Testis (tissue), 3 donors: ENCODE measurements around the gene PIGZ. TPM values are rescaled to one million over a fixed set of nuclear protein-coding genes. Genes with fewer than 3 reads are reported as not detected.

Experiments used
- DNase-seq: peaks from one replicate; pipeline ENCODE4 v3.0.0-alpha.2; 2019
- H3K27ac ChIP-seq, 2 donors: fragments of 200-600 bp; sonication (generic); one replicate each; pipeline ENCODE4 v1.5.1; 2019
- H3K27me3 ChIP-seq: fragments of 200-600 bp; sonication (generic); one replicate; pipeline ENCODE4 v1.5.1; 2019
- H3K36me3 ChIP-seq: fragments of 200-600 bp; sonication (generic); one replicate; pipeline ENCODE4 v1.5.1; 2017; ENCODE audit warnings: low read depth; ENCODE audit errors: missing control alignments
- H3K4me1 ChIP-seq: fragments of 200-600 bp; sonication (generic); one replicate; pipeline ENCODE4 v1.5.1; 2019
- H3K4me3 ChIP-seq, 2 donors: fragments of 200-600 bp; sonication (generic); one replicate each; pipeline ENCODE4 v1.5.1; 2017 to 2019
- H3K9me3 ChIP-seq: fragments of 200-600 bp; sonication (generic); one replicate; pipeline ENCODE4 v1.5.1; 2017
- CTCF ChIP-seq, 3 experiments: fragments of 450-650 bp in 2 of 3; fragments of 200-600 bp in 1 of 3; sonication (generic) in 1 of 3; IDR thresholded peaks; one replicate each; pipeline ENCODE4 v1.5.1; 2016 to 2019; ENCODE audit warnings: antibody characterized with exemption in 3 of 3, mild to moderate bottlenecking in 2 of 3, moderate library complexity in 1 of 3
- POLR2A ChIP-seq: fragments of 450-650 bp; IDR thresholded peaks from one replicate; pipeline ENCODE4 v1.6.1; 2017; ENCODE audit warnings: antibody characterized with exemption, mild to moderate bottlenecking, moderate library complexity
- WGBS, 2 donors: methylation state at CpG; one replicate each; pipeline ENCODE4 v1.1.5; 2018; 5-methylcytosine and 5-hydroxymethylcytosine counted together
- intact Hi-C: fragments of 100-400 bp; cut with DNase I; formaldehyde crosslinking; loops from one replicate; pipeline ENCODE4 v1.15.1; 2023; ENCODE audit warnings: low total_unique reads
- polyA plus RNA-seq: library from polyadenylated mRNA; stranded (reverse); fragments of 350-450 nt; fragmentation: Illumina TruSeq; extraction: RNeasy Lipid Tissue Mini Kit (QIAGEN cat#74804); gene quantifications from one replicate; pipeline ENCODE4 v1.2.3, GENCODE V29; 2014; ENCODE audit warnings: low read depth, low replicate concordance; ENCODE audit not compliant: insufficient read depth
- total RNA-seq, 2 donors: library from RNA; depleted of rRNA; stranded (reverse); fragments of >200 nt; gene quantifications; one replicate each; pipeline ENCODE4 v1.2.3, GENCODE V29; 2016

The PIGZ gene
- total and polyA plus RNA-seq, 3 donors from 2014 or later, result 3.0 to 4.5 (median 3.9) TPM

DNA sequence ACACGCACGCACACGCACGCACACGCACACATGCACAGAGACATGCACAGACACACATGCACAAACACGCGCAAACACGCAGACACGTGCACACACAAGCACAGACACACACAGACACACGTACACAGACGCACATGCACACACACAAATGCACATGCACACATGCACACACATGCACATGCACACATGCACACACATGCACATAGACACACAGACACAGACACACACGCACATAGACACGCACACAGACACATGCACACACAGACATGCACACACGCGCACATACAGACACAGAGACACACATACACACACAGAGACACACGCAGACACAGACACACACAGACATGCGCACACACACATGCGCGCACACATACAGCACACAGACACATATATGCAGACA lies 26.4 kb upstream of the PIGZ start:
- no peaks in the 10 kb centered on the region for H3K9me3 ChIP-seq
- H3K4me1 ChIP-seq, result no peaks in the 10 kb centered on the region
- no peak for DNase-seq
- WGBS, 2 donors, result 78 to 89% methylated on average over 18 to 19 of the region's 19 CpGs
- H3K4me3 ChIP-seq, result no peak overlapping the region
- TF ChIP-seq POLR2A (no peak), CTCF (IDR thresholded peaks at IDR 0.05) (no peak)
- no peaks in the 10 kb centered on the region for H3K36me3 ChIP-seq
- no peaks in the 10 kb centered on the region for H3K27me3 ChIP-seq
- H3K27ac ChIP-seq, result no peak overlapping the region
- intact Hi-C loops, result no loop called here

DNA sequence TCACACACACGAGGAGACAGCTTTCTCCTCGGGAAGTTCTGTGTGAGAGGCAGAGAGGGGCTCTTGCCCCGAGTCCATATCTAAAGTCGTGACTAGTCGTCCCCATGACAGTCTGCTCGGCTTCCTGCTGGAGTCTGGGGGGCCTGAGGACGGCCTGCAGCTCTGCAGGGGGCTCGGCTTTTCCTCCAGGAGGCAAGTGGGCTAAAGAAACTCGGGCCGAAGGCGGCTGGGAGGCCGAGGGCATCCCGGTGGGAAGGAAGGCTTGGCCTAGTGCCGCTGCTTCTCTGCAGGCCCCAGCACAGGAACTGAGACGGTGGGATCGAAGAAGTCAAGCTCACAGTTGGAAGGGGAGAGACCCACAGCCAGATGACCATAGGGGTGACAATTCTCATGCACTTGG lies 25.4 kb upstream of the PIGZ start:
- Histone ChIP-seq H3K4me3 (no peak overlapping the region), H3K9me3 (no peaks in the 10 kb centered on the region), H3K36me3 (no peaks in the 10 kb centered on the region), H3K27me3 (no peaks in the 10 kb centered on the region), H3K4me1 (no peaks in the 10 kb centered on the region), H3K27ac (no peak overlapping the region)
- TF ChIP-seq POLR2A, result no peak
- TF ChIP-seq CTCF (IDR thresholded peaks at IDR 0.05), result no peak
- WGBS, 2 donors, result 86% methylated on average over 6 to 16 of the region's 16 CpGs
- intact Hi-C loops, result no loop called here
- DNase-seq, result no peak

- intact Hi-C loops, result no loop called here
- Histone ChIP-seq H3K4me1 (peaks cover 10% of the 10 kb centered on the region), H3K36me3 (no peaks in the 10 kb centered on the region), H3K27me3 (no peaks in the 10 kb centered on the region), H3K4me3 (no peak overlapping the region), H3K27ac (no peak overlapping the region), H3K9me3 (no peaks in the 10 kb centered on the region)
- no peak for TF ChIP-seq POLR2A
- no peak for TF ChIP-seq CTCF (IDR thresholded peaks at IDR 0.05)
- no peak for DNase-seq
- 80 to 90% methylated on average over 10 to 17 of the region's 17 CpGs for WGBS, 2 donors
Observed at GRCh38 chr3:196992461-196993065, 23.9 kb upstream of the PIGZ start.

DNA sequence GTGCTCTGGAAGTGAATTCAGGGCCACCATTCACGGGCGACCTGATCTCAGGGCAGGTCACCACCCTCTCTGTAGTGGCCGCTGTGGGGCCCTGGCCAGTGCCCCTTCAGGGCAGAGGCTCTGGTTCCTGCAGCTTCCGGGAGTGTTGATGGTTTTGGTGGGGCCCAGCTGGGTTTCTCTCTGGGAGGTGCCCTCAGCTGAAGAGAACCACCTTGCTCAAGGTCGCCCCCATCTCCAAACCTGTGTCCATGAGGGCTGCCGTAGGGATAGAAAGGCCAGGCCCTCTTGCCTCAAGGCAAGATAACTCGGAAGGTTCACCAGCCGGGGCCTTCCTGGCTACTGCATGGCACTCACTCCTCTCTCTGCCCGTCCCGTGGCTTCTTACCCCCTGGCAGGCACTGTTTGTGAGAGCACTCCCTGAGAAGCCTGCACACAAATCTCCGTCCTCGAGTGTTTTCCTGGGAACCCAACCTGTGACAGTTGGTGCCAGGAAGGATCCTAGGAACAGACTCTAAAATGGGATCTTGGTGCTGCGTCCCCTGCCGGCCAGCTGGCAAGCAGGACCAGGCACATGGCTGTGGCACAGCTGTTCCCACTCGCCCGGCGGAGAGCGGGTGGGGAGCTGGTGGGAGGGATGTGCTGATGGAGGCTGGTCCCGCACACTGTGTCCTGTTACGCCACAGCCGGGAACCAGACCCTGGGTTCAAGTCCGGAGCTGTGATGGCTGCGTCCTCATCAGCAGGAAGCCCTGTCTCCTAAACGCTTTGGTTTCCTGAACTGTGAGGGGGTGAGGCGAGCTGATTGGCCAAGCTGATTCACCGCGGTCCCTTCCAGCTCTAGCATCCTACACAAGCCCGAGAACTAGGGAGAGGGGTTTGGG lies 23.2 kb upstream of the PIGZ start:
- H3K9me3 ChIP-seq, result no peaks in the 10 kb centered on the region
- no peak for TF ChIP-seq POLR2A
- no peak for TF ChIP-seq CTCF (IDR thresholded peaks at IDR 0.05)
- no peak overlapping the region for H3K27ac ChIP-seq
- peaks cover 10% of the 10 kb centered on the region for H3K4me1 ChIP-seq
- no peaks in the 10 kb centered on the region for H3K36me3 ChIP-seq
- intact Hi-C loops, result no loop called here
- no peak overlapping the region for H3K4me3 ChIP-seq
- DNase-seq, result no peak
- no peaks in the 10 kb centered on the region for H3K27me3 ChIP-seq
- 88 to 90% methylated on average over 21 to 28 of the region's 28 CpGs for WGBS, 2 donors
